Motor neuron (in vitro differentiated cells): ENCODE data around the gene IL3RA. TPM values are rescaled to one million over a fixed set of nuclear protein-coding genes. Genes with fewer than 3 reads are reported as not detected.
"Not testable (repeated sequence)": the region's sequence is repeated elsewhere in the genome, so short reads cannot be mapped to it uniquely, and the experiment has no call there.

ENCODE experiments used
- ATAC-seq, 8 experiments: fragments of 200-7000 bp; cut with Tn5 transposase; replicated peaks in 6 of 8; 2 replicates each; pipeline ENCODE4 v1.8.0; 2021; ENCODE audit warnings: mild to moderate bottlenecking in 8 of 8, moderate library complexity in 8 of 8
- H3K27ac ChIP-seq, 2 donors: fragments of 250-450 bp; sonication (Bioruptor Pico); 2 replicates each; pipeline ENCODE4 v1.9.0; 2021; ENCODE audit warnings: antibody characterized with exemption in 2 of 2, mild to moderate bottlenecking in 2 of 2, moderate library complexity in 1 of 2
- H3K4me1 ChIP-seq, 2 donors: fragments of 250-450 bp; sonication (Bioruptor Pico); replicated peaks in 1 of 2; 2 replicates each; pipeline ENCODE4 v1.6.1; 2021; ENCODE audit warnings: antibody characterized with exemption in 2 of 2, mild to moderate bottlenecking in 2 of 2, moderate library complexity in 1 of 2
- H3K4me3 ChIP-seq, 5 donors: fragments of 250-450 bp; sonication (Bioruptor Pico); 2 replicates each; pipeline ENCODE4 v1.9.0; 2021; ENCODE audit warnings: antibody characterized with exemption in 5 of 5, mild to moderate bottlenecking in 5 of 5, moderate library complexity in 4 of 5
- WGBS, 10 experiments: fragments of 450-650 bp; shearing (Covaris generic); methylation state at CpG; one replicate each; pipeline ENCODE4 v1.0.0; 2022; 5-methylcytosine and 5-hydroxymethylcytosine counted together
- in situ Hi-C, 9 experiments: fragments of 400-800 bp; cut with MboI; loops; one replicate each; pipeline ENCODE4 v1.15.0; 2021; ENCODE audit warnings: low sequenced_read_pairs in 9 of 9, low pct_unique_long_range_greater_than_20kb in 2 of 9; ENCODE audit not compliant: unreplicated experiment in 9 of 9
- total RNA-seq, 8 experiments: library from RNA; unstranded; fragments of 300-600 nt; gene quantifications; 2 replicates each; pipeline versions ENCODE4 v1.2.3 to v1.2.4, GENCODE V29; 2022

IL3RA gene
- total RNA-seq, 8 experiments from 2014 or later = 0.27 to 1.3 (median 0.55) TPM; not detected in 1

- H3K4me3 ChIP-seq, H3K27ac ChIP-seq, ATAC-seq, H3K4me1 ChIP-seq, in situ Hi-C loops: not testable (repeated sequence)
- WGBS, 10 experiments = 0 to 85% (median 70%) methylated on average over 2 to 7 of the region's 12 CpGs; no CpG with 5 or more reads in 1 of the 10 experiments
Observed at GRCh38 chrX:1308917-1309316, 27.7 kb upstream of the IL3RA start.

DNA sequence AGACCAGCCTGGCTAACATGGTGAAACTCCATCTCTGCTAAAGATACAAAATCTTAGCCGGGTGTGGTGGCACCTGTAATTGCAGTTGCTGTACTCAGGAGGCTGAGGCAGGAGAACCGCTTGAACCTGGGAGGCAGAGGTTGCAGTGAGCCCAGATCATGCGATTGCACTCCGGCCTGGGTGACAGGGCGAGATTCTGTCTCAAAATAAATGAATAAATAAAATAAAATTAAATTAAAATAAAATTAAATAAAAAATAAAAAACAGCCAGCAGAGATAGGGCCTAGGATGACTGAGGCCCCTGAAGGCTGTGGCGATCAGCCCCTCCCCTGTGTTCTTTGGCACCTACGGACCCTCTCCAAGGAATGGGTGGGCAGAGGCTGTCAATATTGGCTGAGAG, 22.8 kb upstream of the IL3RA start:
- 34 to 88% (median 80%) methylated on average over 1 to 7 of the region's 7 CpGs; no CpG with 5 or more reads in 3 of the 10 experiments for WGBS, 10 experiments
- no peak for ATAC-seq
- in situ Hi-C loops = no loop called here
- H3K27ac ChIP-seq = no peak overlapping the region
- H3K4me3 ChIP-seq = no peak overlapping the region
- H3K4me1 ChIP-seq = no peaks in the 10 kb centered on the region

DNA sequence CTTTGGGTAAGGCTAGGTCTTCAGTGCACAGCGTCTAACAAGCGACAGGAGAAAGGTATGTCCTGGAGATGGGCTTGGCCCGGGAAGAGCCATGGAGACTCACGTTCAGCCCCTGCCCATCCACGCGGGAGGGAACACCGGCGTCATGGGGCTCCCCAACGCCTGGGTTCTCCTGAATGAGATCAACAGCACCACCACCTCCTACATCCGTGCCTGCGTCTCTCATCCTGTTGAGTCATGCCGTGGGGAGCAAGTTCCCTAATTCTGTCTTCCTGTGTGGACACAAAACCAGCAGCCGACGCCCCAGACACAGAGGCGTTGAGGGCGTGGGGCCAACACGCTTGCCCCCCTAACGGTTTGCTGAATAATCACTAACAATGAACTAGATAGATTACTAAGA, 20.1 kb upstream of the IL3RA start:
- Histone ChIP-seq H3K4me1 (no peaks in the 10 kb centered on the region), H3K4me3 (no peak overlapping the region), H3K27ac (no peak overlapping the region)
- no peak for ATAC-seq
- in situ Hi-C loops = no loop called here
- WGBS, 10 experiments = 88 to 89% methylated on average over 5 to 6 of the region's 18 CpGs; no CpG with 5 or more reads in 8 of the 10 experiments

- WGBS, 10 experiments = 27 to 93% (median 57%) methylated on average over 3 to 10 of the region's 13 CpGs; no CpG with 5 or more reads in 3 of the 10 experiments
- in situ Hi-C loops = no loop called here
- ATAC-seq = no peak
- Histone ChIP-seq H3K4me3 (no peak overlapping the region), H3K4me1 (no peaks in the 10 kb centered on the region), H3K27ac (no peak overlapping the region)
Observed at GRCh38 chrX:1321674-1322073, 14.9 kb upstream of the IL3RA start.

GRCh38 chrX:1322393-1322792, 14.2 kb upstream of the IL3RA start:
- ATAC-seq = no peak
- no peaks in the 10 kb centered on the region for H3K4me1 ChIP-seq
- 50 to 100% (median 74%) methylated on average over 2 to 7 of the region's 9 CpGs; no CpG with 5 or more reads in 5 of the 10 experiments for WGBS, 10 experiments
- in situ Hi-C loops = no loop called here
- H3K27ac ChIP-seq = no peak overlapping the region
- no peak overlapping the region for H3K4me3 ChIP-seq

DNA sequence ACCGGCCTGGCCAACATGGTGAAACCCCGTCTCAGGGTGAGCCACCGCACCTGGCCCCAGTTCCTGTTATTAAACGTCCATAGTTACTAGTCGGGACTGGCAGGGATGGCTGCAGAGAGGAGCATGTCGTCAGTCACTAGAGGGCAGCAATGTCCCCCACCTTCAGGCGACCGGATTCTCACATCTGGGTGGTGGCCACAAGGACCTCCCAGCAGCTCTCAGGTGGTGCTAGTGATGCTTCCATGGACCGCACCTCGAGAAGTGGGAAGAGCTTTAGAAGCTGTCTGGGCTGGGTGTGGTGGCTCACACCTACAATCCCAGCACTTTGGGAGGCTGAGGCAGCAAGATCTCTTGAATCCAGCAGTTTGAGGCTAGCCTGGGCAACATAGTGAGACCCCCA, 13.3 kb upstream of the IL3RA start:
- WGBS, 10 experiments = 10 to 80% (median 47%) methylated on average over 1 to 3 of the region's 10 CpGs; no CpG with 5 or more reads in 5 of the 10 experiments
- ATAC-seq = peak in 2 of 8 experiments; percentile 31 to 32
- no peak overlapping the region for H3K4me3 ChIP-seq
- in situ Hi-C loops = no loop called here
- no peak overlapping the region for H3K27ac ChIP-seq
- no peaks in the 10 kb centered on the region for H3K4me1 ChIP-seq

GRCh38 chrX:1325515-1326116, 11.0 kb upstream of the IL3RA start:
- H3K4me1 ChIP-seq = no peaks in the 10 kb centered on the region
- WGBS, 10 experiments = 30 to 100% (median 80%) methylated on average over 1 to 6 of the region's 20 CpGs; no CpG with 5 or more reads in 5 of the 10 experiments
- no peak overlapping the region for H3K4me3 ChIP-seq
- in situ Hi-C loops = no loop called here
- H3K27ac ChIP-seq = no peak overlapping the region
- ATAC-seq = no peak

DNA sequence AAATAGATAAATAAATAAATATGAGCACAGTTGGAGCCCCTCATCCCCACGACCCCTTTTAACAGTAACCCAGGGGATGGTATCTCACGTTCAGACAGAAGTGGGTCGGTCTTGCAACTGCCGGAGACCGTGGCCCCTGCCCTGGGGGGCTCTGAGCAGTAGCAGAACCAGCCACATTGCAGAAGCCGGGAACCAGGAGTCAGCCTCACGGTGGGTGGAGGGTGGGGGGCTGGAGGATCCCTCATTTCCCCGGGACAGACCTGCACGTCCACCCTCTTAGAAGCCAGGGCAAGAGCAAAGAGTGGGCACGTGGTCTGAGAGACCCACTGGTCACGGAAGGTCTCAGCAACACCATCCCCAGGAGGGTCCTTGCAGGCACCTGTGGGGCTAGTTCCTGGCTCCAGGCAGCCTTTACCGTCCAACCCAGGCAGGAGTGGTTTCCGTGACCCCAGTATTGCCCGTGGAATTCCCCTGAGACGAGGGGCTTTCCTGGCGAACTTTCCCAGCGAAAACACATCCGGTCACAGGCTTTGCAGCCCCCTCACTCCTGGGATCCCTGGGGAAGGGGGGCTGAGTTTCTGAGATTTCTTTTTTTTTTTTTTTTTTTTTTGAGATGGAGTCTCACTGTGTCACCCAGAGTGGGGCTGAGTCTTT, 8.8 kb upstream of the IL3RA start:
- WGBS, 10 experiments = 19 to 75% (median 43%) methylated on average over 1 to 6 of the region's 18 CpGs; no CpG with 5 or more reads in 5 of the 10 experiments
- Histone ChIP-seq H3K27ac (no peak overlapping the region), H3K4me3 (no peak overlapping the region), H3K4me1 (no peaks in the 10 kb centered on the region)
- in situ Hi-C loops = no loop called here
- ATAC-seq = no peak

GRCh38 chrX:1330605-1331004, 6.0 kb upstream of the IL3RA start:
- H3K4me1 ChIP-seq = no peaks in the 10 kb centered on the region
- no peak overlapping the region for H3K4me3 ChIP-seq
- no peak for ATAC-seq
- H3K27ac ChIP-seq = no peak overlapping the region
- in situ Hi-C loops = no loop called here
- 40 to 87% (median 76%) methylated on average over 1 to 3 of the region's 12 CpGs; no CpG with 5 or more reads in 5 of the 10 experiments for WGBS, 10 experiments

GRCh38 chrX:1332433-1332832, 4.2 kb upstream of the IL3RA start:
- H3K4me1 ChIP-seq, ATAC-seq, H3K4me3 ChIP-seq, in situ Hi-C loops, H3K27ac ChIP-seq: not testable (repeated sequence)
- WGBS, 10 experiments = 42 to 100% (median 78%) methylated on average over 1 to 4 of the region's 4 CpGs

DNA sequence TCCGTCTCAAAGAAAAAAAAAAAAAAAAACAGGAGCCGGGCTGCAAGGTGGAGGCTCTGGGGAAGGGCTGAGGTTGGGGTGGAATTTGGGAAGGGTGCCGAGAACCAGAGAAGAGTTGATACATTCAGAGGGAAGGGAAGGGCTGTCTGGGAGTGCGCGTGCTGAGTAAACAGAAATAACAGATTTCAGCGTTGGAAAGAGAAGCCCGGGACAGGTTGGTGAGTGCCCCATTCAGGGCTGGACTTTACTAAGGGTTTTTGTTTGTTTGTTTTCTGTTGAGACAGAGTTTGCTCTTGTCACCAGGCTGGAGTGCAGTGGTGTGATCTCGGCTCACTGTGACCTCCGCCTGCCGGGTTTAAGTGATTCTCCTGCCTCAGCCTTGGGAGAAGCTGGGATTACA, 1.7 kb upstream of the IL3RA start:
- WGBS, 10 experiments = 59 to 83% (median 76%) methylated on average over 1 to 9 of the region's 10 CpGs; no CpG with 5 or more reads in 2 of the 10 experiments
- Histone ChIP-seq H3K27ac (no peak overlapping the region), H3K4me1 (no peaks in the 10 kb centered on the region), H3K4me3 (no peak overlapping the region)
- in situ Hi-C loops = no loop called here
- ATAC-seq = no peak

- Histone ChIP-seq H3K4me3 (no peak overlapping the region), H3K27ac (no peak overlapping the region), H3K4me1 (no peaks in the 10 kb centered on the region)
- ATAC-seq = peak in 1 of 8 experiments; percentile 16
- WGBS, 10 experiments = 0 to 80% (median 73%) methylated on average over 1 to 9 of the region's 18 CpGs; no CpG with 5 or more reads in 2 of the 10 experiments
- in situ Hi-C loops = no loop called here
Observed at GRCh38 chrX:1336948-1337779, 579 bp downstream of the IL3RA start.

DNA sequence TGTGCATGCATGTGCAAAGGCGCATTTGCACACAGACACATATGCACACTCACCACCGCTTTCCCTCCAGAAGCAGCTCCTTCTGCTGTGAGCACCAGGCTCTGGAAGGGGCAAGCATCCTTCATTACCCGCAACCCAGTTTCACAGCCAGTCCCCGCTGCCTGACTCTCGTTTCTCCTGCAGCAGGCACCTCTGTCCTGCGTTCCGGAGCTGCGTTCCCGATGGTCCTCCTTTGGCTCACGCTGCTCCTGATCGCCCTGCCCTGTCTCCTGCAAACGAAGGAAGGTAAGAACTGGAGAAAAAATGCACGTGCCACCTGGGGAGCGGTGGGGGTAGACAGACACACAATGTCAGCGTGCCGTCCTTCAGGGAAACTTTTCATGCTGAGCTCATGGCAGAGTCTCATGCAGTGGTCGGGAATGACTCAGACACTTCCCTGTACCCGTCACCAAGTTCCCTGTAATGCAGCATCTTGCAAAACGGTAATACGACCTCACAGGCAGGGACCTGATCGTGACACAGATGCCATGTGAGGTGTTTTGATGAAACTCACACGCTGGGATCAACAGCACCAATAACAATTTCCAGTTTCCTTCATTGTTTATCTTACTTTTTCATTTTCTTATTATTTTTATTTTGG, 5.1 kb downstream of the IL3RA start:
- Histone ChIP-seq H3K4me1 (no peaks in the 10 kb centered on the region), H3K27ac (no peak overlapping the region), H3K4me3 (no peak overlapping the region)
- 36 to 88% (median 55%) methylated on average over 1 to 13 of the region's 22 CpGs; no CpG with 5 or more reads in 1 of the 10 experiments for WGBS, 10 experiments
- no peak for ATAC-seq
- in situ Hi-C loops = no loop called here
